ENCODE results near the gene ERCC2.
"Not testable (repeated sequence)": the region's sequence is repeated elsewhere in the genome, so short reads cannot be mapped to it uniquely, and the experiment has no call there.

The ERCC2 gene

GRCh38 chr19:45327404-45328143 is 42.8 kb downstream of the ERCC2 start:
- no peak for DNase-seq

GRCh38 chr19:45324349-45324907 is 45.9 kb downstream of the ERCC2 start:
- DNase-seq = no peak

GRCh38 chr19:45323671-45324081 is 46.7 kb downstream of the ERCC2 start:
- no peak for DNase-seq

GRCh38 chr19:45322744-45323281 is 47.6 kb downstream of the ERCC2 start, which contains the start of gene CKM:
CKM (minus strand) TSS chr19:45322875; CDS start chr19:45319713, 3,162 bp downstream.
- DNase-seq = no peak

GRCh38 chr19:45322311-45322710 is 48.1 kb downstream of the ERCC2 start:
- no peak for DNase-seq

- DNase-seq = no peak
Measured at GRCh38 chr19:45321848-45322247, 48.5 kb downstream of the ERCC2 start.

GRCh38 chr19:45320997-45321775 is 49.2 kb downstream of the ERCC2 start:
- DNase-seq = no peak

- DNase-seq = no peak
Measured at GRCh38 chr19:45315304-45315703, 55.1 kb downstream of the ERCC2 start.

- no peak for DNase-seq
Measured at GRCh38 chr19:45314708-45315245, 55.6 kb downstream of the ERCC2 start.

- DNase-seq = not testable (repeated sequence)
Measured at GRCh38 chr19:45312285-45312684, 58.1 kb downstream of the ERCC2 start.

- peak; percentile 14 for DNase-seq
Measured at GRCh38 chr19:45311621-45312020, 58.8 kb downstream of the ERCC2 start.

GRCh38 chr19:45309322-45309721 is 61.1 kb downstream of the ERCC2 start:
- DNase-seq = not testable (repeated sequence)

- DNase-seq = no peak
Measured at GRCh38 chr19:45307361-45307760, 63.0 kb downstream of the ERCC2 start.

- DNase-seq = no peak
Measured at GRCh38 chr19:45306518-45307027, 63.8 kb downstream of the ERCC2 start.

GRCh38 chr19:45306040-45306439 is 64.3 kb downstream of the ERCC2 start:
- DNase-seq = no peak

- DNase-seq = no peak
Measured at GRCh38 chr19:45305421-45305820, 65.0 kb downstream of the ERCC2 start.

- no peak for DNase-seq
Measured at GRCh38 chr19:45305007-45305406, 65.4 kb downstream of the ERCC2 start.

- no peak for DNase-seq
Measured at GRCh38 chr19:45304141-45304926, 66.0 kb downstream of the ERCC2 start.

- DNase-seq = no peak
Measured at GRCh38 chr19:45303269-45304060, 66.9 kb downstream of the ERCC2 start.

GRCh38 chr19:45302416-45302815 is 68.0 kb downstream of the ERCC2 start:
- DNase-seq = no peak

All from GDM1 (cell line).